Smooth muscle cell (in vitro differentiated cells): ENCODE data around the gene RALB. TPM values are rescaled to one million over a fixed set of nuclear protein-coding genes. Genes with fewer than 3 reads are reported as not detected.

Experiments
- DNase-seq: peaks from one replicate; lab custom pipeline; 2025; ENCODE audit not compliant: unreplicated experiment; lab: John Stamatoyannopoulos, UW
- H2AFZ ChIP-seq: fragments of 200-600 bp; sonication (generic); 2 replicates; pipeline ENCODE4 v1.6.0; 2016; ENCODE audit warnings: antibody characterized with exemption, low read depth, mild to moderate bottlenecking
- H3F3A ChIP-seq: fragments of 200-600 bp; sonication (generic); 2 replicates; pipeline ENCODE4 v1.6.0; 2017; ENCODE audit warnings: antibody characterized with exemption, low read depth
- H3K27ac ChIP-seq: fragments of 200-600 bp; sonication (generic); 2 replicates; pipeline ENCODE4 v1.5.1; 2016; ENCODE audit warnings: low read depth, mild to moderate bottlenecking
- H3K27me3 ChIP-seq: fragments of 200-600 bp; sonication (generic); 2 replicates; pipeline ENCODE4 v1.6.1; 2016; ENCODE audit warnings: low read depth, mild to moderate bottlenecking
- H3K36me3 ChIP-seq: fragments of 200-600 bp; sonication (generic); 2 replicates; pipeline ENCODE4 v1.5.1; 2016; ENCODE audit warnings: low read depth
- H3K4me1 ChIP-seq: fragments of 200-600 bp; sonication (generic); 2 replicates; pipeline ENCODE4 v1.5.1; 2016; ENCODE audit warnings: low read depth
- H3K4me2 ChIP-seq: fragments of 200-600 bp; sonication (generic); 2 replicates; pipeline ENCODE4 v1.6.0; 2016; ENCODE audit warnings: mild to moderate bottlenecking
- H3K4me3 ChIP-seq: fragments of 200-600 bp; sonication (generic); 2 replicates; pipeline ENCODE4 v1.5.1; 2016; ENCODE audit warnings: mild to moderate bottlenecking
- H3K79me2 ChIP-seq: fragments of 200-600 bp; sonication (generic); 2 replicates; pipeline ENCODE4 v1.6.0; 2016; ENCODE audit warnings: low read depth, mild to moderate bottlenecking
- H3K9ac ChIP-seq: fragments of 200-600 bp; sonication (generic); 2 replicates; pipeline ENCODE4 v1.6.0; 2016; ENCODE audit warnings: low read depth
- H3K9me3 ChIP-seq: fragments of 200-600 bp; sonication (generic); replicated peaks from 2 replicates; pipeline ENCODE4 v1.5.1; 2016; ENCODE audit warnings: low read depth
- H4K20me1 ChIP-seq: fragments of 200-600 bp; sonication (generic); 2 replicates; pipeline ENCODE4 v1.6.0; 2016; ENCODE audit warnings: low read depth
- CTCF ChIP-seq: fragments of 200-600 bp; sonication (generic); IDR thresholded peaks from 2 replicates; pipeline ENCODE4 v1.5.1; 2017; ENCODE audit warnings: borderline replicate concordance, mild to moderate bottlenecking, antibody characterized with exemption; ENCODE audit not compliant: insufficient read depth, poor library complexity, severe bottlenecking
- WGBS: methylation state at CpG from one replicate; pipeline ENCODE4 v1.1.7; 2016; ENCODE audit warnings: low lambda C conversion rate; 5-methylcytosine and 5-hydroxymethylcytosine counted together
- polyA plus RNA-seq: library from polyadenylated mRNA; unstranded; fragments of >200 nt; fragmentation: Nextera tagmentation; extraction: Ambion mirVana; gene quantifications from 2 replicates; pipeline ENCODE4 v1.2.1, GENCODE V29; 2016
- total RNA-seq: library from RNA; depleted of rRNA; stranded (reverse); fragments of >200 nt; gene quantifications from 2 replicates; pipeline ENCODE4 v1.2.3, GENCODE V29; 2014

The RALB gene
- total and polyA plus RNA-seq, 2 experiments from 2014 or later: 69.9 to 73.4 TPM

GRCh38 chr2:120302301-120302700 is 49.6 kb downstream of the RALB start:
- WGBS: 94% methylated on average over 12 of the region's 12 CpGs
- no peak for TF ChIP-seq CTCF

DNA sequence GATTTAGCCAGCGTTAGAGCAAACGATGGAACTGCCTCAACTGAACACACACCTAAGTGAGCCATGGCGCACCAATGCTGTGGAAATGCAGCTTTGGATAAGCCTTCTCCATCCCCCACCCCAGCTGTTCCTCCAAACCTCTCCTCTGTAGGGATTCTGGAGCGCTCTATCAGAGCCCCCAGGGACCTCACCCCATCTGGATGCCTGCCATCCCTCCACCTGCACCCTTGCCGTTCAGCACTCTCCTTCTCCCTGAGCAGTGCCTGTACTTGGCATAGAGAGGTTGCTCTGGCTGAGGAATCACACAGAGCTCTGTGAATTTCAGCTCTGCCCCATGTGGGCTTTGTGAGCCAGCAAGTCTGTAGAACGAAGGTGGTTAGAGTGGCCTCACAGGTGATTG is 50.5 kb downstream of the RALB start:
- H3K9me3 ChIP-seq: no peaks in the 10 kb centered on the region
- no peak overlapping the region for H3K4me3 ChIP-seq
- peaks cover 6% of the 10 kb centered on the region for H3K4me1 ChIP-seq
- no peaks in the 10 kb centered on the region for H3K36me3 ChIP-seq
- H3K4me2 ChIP-seq: no peak overlapping the region
- H3F3A ChIP-seq: peaks cover 10% of the 10 kb centered on the region
- no peaks in the 10 kb centered on the region for H4K20me1 ChIP-seq
- H2AFZ ChIP-seq: no peak overlapping the region
- H3K27me3 ChIP-seq: no peaks in the 10 kb centered on the region
- TF ChIP-seq CTCF: no peak
- DNase-seq: no peak
- H3K9ac ChIP-seq: no peak overlapping the region
- no peak overlapping the region for H3K27ac ChIP-seq
- no peaks in the 10 kb centered on the region for H3K79me2 ChIP-seq
- WGBS: 100% methylated on average over 6 of the region's 6 CpGs

More at GRCh38 chr2:120302301-120302700, 49.6 kb downstream of the RALB start:
- Histone ChIP-seq H3K27me3 (no peaks in the 10 kb centered on the region), H2AFZ (no peak overlapping the region), H3K36me3 (no peaks in the 10 kb centered on the region), H4K20me1 (no peaks in the 10 kb centered on the region), H3K79me2 (no peaks in the 10 kb centered on the region), H3K27ac (no peak overlapping the region), H3K4me3 (no peak overlapping the region), H3F3A (peaks cover 17% of the 10 kb centered on the region), H3K9ac (no peak overlapping the region), H3K9me3 (no peaks in the 10 kb centered on the region), H3K4me1 (peaks cover 6% of the 10 kb centered on the region), H3K4me2 (no peak overlapping the region)
- DNase-seq: no peak

DNA sequence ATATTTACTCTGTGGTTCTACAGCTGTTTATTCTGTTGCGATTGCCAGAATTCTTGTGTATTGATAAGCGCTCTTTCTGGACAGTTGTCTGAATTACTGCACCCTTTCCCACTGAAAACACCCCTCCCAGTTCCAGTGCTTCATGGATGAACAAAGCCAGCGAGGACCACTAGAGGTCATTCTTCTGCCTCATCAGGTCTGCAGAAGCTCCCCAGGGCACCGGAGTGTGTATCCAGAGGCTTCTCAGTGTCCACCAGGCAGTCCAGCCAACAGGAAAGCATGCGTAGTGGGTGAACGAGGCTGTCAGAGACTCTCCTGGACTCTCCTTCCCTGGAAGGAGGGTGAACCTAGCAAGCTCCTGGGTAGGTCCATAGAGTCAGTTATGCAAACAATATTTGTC is 52.6 kb downstream of the RALB start:
- WGBS: 82% methylated on average over 6 of the region's 6 CpGs
- no peak overlapping the region for H3K9ac ChIP-seq
- TF ChIP-seq CTCF: peak; percentile 8
- no peaks in the 10 kb centered on the region for H3F3A ChIP-seq
- H3K27ac ChIP-seq: no peak overlapping the region
- no peaks in the 10 kb centered on the region for H4K20me1 ChIP-seq
- no peak overlapping the region for H3K4me3 ChIP-seq
- no peak for DNase-seq
- no peaks in the 10 kb centered on the region for H3K79me2 ChIP-seq
- H3K9me3 ChIP-seq: no peaks in the 10 kb centered on the region
- no peak overlapping the region for H2AFZ ChIP-seq
- H3K4me1 ChIP-seq: no peaks in the 10 kb centered on the region
- no peak overlapping the region for H3K4me2 ChIP-seq
- H3K27me3 ChIP-seq: no peaks in the 10 kb centered on the region
- no peaks in the 10 kb centered on the region for H3K36me3 ChIP-seq

DNA sequence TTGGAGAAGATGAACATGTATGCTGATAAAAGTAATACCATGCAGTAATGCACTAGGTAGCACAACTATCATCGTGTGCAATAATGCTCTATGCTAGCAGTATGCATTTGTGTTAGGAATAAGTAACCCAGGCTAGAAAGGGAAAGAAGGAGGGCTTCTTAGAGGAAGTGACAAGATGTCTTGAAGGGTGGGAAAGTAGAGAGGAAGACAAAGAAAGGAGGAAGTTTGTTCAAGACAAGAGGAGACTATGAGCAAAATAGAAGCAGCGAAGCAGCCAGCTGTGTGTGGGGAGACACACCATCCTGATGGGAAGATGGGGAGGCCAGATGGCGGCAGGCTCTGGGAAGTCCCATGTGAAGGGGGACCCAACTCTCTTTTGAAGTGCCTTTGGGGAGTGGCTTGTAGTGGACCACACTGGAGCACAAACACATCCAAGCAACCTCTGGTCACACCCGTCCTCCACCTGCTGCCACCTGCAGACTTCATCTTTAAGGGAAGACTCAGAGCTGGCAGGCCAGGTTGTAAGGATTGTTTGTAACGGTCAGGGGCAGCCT is 53.4 kb downstream of the RALB start:
- no peaks in the 10 kb centered on the region for H3K27me3 ChIP-seq
- H2AFZ ChIP-seq: no peak overlapping the region
- DNase-seq: no peak
- H3K4me2 ChIP-seq: no peak overlapping the region
- no peaks in the 10 kb centered on the region for H4K20me1 ChIP-seq
- H3K9ac ChIP-seq: no peak overlapping the region
- H3K9me3 ChIP-seq: no peaks in the 10 kb centered on the region
- no peak overlapping the region for H3K4me3 ChIP-seq
- no peak for TF ChIP-seq CTCF
- no peaks in the 10 kb centered on the region for H3K79me2 ChIP-seq
- H3K4me1 ChIP-seq: no peaks in the 10 kb centered on the region
- WGBS: 98% methylated on average over 5 of the region's 5 CpGs
- H3F3A ChIP-seq: no peaks in the 10 kb centered on the region
- no peak overlapping the region for H3K27ac ChIP-seq
- H3K36me3 ChIP-seq: no peaks in the 10 kb centered on the region
